T-helper 9 cell (primary cell): ENCODE measurements around the gene ZNF48.
"Not testable (repeated sequence)": the region's sequence is repeated elsewhere in the genome, so short reads cannot be mapped to it uniquely, and the experiment has no call there.

Source experiments
- DNase-seq: peaks from one replicate; pipeline ENCODE4 v3.0.0-alpha.2; 2020

Gene ZNF48

GRCh38 chr16:30378236-30379157 lies 16.7 kb upstream of the ZNF48 start:
- DNase-seq: peak; percentile 99

- no peak for DNase-seq
These were observed 15.9 kb upstream of the ZNF48 start for GRCh38 chr16:30379158-30379783.

- no peak for DNase-seq
These were observed 15.0 kb upstream of the ZNF48 start for GRCh38 chr16:30380072-30380802.

- DNase-seq: no peak
These were observed 14.4 kb upstream of the ZNF48 start for GRCh38 chr16:30380803-30381208.

GRCh38 chr16:30381291-30382041 lies 13.8 kb upstream of the ZNF48 start:
- no peak for DNase-seq

- peak; percentile 64 for DNase-seq
These were observed 12.9 kb upstream of the ZNF48 start, which contains the start of gene SEPTIN1 for GRCh38 chr16:30382111-30382881. SEPTIN1 (minus strand) TSS chr16:30382561; CDS start chr16:30382542, 19 bp downstream.

GRCh38 chr16:30383521-30383920 lies 11.7 kb upstream of the ZNF48 start:
- DNase-seq: no peak

- DNase-seq: no peak
These were observed 547 bp upstream of the ZNF48 start for GRCh38 chr16:30394592-30395154.

GRCh38 chr16:30395992-30396585 lies 869 bp downstream of the ZNF48 start:
- no peak for DNase-seq

GRCh38 chr16:30396627-30397026 lies 1.4 kb downstream of the ZNF48 start:
- DNase-seq: not testable (repeated sequence)

- no peak for DNase-seq
These were observed 1.8 kb downstream of the ZNF48 start for GRCh38 chr16:30397056-30397455.

- no peak for DNase-seq
These were observed 2.8 kb downstream of the ZNF48 start for GRCh38 chr16:30397776-30398660.

- DNase-seq: no peak
These were observed 3.6 kb downstream of the ZNF48 start for GRCh38 chr16:30398661-30399434.

GRCh38 chr16:30399435-30400186 lies 4.4 kb downstream of the ZNF48 start:
- no peak for DNase-seq

- DNase-seq: no peak
These were observed 6.7 kb downstream of the ZNF48 start for GRCh38 chr16:30401768-30402425.

- DNase-seq: no peak
These were observed 11.5 kb downstream of the ZNF48 start for GRCh38 chr16:30406795-30407101.

GRCh38 chr16:30407102-30407803 lies 12.0 kb downstream of the ZNF48 start, which contains the start of gene ZNF771:
ZNF771 (plus strand) TSS chr16:30407606; CDS start chr16:30408054, 448 bp downstream.
- DNase-seq: peak; percentile 83
